Activated CD4-positive, CD25-positive, alpha-beta regulatory T cell treated with anti-CD3 and anti-CD28 coated beads, Interleukin-2, amount 50 U/mL, for 24 hours (primary cell): ENCODE results near the gene PNO1.
A peak's percentile ranks its signal among the peaks of the same experiment; 100 is the strongest.
"Not testable (repeated sequence)": the region's sequence is repeated elsewhere in the genome, so short reads cannot be mapped to it uniquely, and the experiment has no call there.

ENCODE experiments used
- ATAC-seq, 2 donors: fragments of 150-1000 bp; cut with Tn5 transposase; one replicate each; pipeline ENCODE4 v1.10.0; 2021; ENCODE audit warnings: mild to moderate bottlenecking in 1 of 2, moderate library complexity in 1 of 2

PNO1 gene

DNA sequence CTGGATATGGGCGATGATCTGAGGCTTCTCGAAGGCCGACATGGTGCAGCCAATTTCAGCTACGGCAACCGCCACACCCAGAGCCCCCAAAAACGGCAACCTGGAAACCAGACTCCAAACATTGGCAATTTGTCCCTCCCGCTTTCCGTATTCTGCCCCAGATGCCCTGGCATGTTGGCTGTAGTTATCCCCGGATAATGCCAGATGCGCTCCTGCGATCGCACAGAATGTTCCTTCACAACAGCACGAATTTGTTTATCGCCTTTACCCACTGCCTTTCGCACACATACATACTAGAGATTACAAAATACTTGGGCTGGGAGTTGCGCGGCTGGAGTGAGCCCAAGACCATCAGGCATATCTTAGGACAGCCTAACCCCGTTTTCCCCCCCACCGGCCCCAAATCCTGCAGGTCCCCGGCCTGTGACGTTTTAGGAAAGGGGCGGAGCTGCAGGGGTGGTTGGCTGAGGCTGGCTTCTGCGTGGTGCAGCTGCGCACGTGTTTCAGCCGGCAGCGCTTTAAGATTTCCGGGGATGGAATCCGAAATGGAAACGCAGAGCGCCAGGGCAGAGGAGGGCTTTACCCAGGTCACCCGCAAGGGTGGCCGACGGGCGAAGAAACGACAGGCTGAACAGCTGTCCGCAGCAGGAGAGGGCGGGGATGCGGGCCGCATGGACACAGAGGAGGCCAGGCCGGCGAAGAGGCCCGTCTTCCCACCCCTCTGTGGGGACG is at the start of gene PNO1:
Gene PNO1 (plus strand): TSS at position 487 of the 732 bp plus-strand sequence. CDS start 47 bp downstream, at position 534.
- peak; percentile 90 to 91 for ATAC-seq

DNA sequence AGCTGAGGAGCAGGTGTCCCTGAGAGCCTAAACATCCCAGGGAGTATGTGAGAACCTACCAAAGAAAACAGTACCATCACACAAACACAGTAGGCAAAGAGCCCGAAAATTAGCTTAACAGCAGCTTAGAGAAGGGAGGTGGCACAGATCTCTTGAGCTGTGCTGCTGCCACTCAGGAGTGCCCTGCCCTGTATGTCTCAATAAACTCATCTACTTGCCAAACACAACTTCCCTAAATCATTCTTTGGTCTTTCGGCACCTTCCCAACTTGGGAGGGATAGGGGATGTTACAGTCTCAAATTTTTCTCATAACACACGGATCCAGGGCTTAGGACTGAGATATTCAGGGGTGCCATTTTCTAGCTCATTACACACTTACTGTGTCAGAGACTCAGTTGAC is 49.6 kb upstream of the PNO1 start:
- ATAC-seq = no peak

DNA sequence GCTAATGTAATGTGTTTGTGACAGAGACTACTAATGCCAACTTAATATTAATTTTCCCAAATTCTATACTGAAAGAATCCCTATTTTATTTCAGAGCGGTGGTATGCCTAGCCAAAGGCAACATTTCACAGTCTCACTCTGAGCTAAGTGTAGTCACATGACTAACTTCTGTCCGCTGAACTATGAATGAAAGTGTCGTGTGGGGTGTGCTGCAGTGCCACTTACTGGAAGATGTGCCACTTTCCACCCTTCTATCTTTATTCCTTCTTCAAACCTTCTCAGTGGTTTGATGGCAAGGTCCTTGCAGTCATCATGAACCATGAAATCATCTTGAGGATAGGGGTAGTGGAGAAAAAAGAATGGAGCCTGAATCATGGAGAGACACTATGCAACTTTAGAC is 47.6 kb upstream of the PNO1 start:
- ATAC-seq = no peak

DNA sequence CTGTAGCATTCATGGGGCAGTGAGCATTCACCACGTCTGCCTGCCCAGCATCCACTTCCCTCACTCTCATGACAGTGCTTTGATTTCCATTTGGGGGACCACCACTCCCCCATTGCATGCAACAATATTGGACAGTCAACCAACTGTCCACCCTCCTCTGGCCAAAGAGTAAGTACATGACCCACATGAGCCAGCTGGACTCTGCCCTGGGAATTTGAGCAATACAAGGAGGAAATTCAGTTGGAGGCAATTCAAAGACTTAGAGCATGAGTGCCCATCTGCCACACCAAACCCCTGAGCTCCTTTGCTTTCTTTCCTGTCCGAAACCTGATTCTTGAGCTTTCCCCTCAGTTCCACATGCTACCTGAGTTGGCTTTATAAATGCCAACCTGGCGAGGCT is 41.7 kb upstream of the PNO1 start:
- ATAC-seq = no peak

DNA sequence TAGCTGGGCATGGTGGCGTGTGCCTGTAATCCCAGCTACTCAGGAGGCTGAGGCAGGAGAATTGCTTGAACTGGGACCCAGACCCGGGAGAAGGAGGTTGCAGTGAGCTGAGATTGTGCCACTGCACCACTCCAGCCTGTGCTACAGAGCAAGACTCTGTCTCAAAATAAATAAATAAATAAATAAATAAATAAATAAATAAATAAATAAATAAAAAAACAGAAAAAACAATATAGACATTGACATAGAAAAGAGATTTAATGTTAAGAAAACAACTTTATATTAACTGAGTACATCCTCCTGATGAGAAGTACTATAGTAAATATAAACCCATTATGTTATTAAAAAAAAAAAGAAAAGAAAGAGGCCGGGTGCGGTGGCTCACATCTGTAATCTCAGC is 39.8 kb upstream of the PNO1 start:
- ATAC-seq = not testable (repeated sequence)

DNA sequence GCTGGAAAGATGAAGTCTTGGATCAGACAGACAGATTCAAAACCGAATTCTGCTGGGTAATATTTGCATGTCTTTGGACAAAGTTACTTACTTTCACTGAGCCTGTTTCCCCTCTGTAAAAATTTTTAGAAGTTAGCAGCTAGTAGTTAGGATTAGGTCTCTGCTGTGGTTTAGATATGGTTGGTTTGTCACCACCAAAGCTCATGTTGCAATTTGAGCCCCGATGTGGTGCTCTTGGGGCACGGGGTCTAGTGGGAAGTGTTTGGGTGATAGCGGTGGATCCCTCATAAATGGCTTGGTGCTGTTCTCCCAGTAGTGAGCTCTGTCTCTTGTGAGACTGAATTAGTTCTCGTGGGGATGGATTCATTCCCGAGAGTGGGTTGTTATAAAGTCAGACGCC is 38.9 kb upstream of the PNO1 start:
- no peak for ATAC-seq

DNA sequence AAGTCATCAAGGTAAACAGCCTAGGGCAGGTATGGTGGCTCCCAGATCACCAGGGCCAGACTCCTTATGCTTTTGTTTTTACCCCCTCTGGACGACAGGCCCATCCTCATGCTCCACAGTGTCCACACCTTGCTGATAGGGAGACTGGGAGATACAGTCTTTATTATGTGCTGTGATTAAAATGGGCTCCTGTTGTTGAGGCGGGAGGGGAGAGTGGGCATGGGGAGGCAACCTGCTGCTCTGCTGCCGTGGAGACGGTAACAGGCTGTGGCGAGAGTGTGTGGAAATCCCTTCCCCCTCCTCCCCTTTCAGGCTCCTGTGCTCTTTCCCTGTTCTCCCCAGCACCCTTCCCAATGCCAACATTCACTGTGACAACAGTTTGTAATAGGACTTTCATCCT is 38.2 kb upstream of the PNO1 start:
- ATAC-seq = no peak

DNA sequence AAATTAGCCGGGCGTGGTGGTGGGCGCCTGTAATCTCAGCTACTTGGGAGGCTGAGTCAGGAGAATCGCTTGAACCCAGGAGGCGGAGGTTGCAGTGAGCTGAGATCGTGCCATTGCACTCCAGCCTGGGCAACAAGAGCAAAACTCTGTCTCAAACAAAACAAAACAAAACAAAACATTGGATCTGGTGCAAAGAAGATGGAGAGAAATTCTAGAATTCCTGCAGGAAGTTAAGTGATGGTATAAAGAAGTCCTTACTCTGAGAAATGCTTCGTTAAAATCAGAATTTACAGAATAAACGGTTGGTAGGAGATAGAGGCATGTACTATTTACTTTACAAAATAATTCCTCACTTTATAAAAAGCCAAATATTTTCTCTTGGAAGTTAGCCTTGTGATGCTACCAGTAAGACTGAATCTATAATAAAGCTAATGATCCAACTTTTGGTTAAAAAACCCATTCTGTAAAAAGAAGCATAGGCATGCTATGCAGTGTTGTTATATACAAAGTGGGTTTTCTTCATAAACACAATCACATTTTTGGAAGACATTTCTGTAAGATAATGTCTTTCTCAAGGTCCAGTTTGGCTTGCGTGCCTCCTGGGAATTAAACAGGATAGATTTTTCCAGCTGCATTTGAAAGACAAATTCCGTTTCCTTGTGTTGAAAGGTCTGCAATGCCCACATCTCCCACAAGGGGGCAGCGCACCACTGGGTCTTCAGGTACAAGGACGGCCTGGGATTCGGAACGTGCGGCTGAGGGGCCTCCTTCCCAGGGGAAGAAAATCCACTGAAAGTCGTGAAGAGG is 35.6 kb upstream of the PNO1 start:
- ATAC-seq = no peak

DNA sequence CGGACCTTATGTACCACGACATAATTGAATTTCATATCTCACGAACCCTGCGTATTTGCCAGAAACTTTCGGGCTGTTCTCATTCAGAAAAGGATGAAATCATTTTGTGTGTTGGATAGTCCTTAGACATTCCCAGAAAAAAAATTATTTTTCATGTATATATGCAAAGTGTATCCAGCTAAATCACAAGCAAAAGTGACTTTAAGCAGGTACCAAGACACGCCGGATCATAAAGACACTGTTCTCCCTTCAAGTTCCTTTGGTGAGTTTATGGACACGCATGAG is 35.1 kb upstream of the PNO1 start:
- no peak for ATAC-seq

DNA sequence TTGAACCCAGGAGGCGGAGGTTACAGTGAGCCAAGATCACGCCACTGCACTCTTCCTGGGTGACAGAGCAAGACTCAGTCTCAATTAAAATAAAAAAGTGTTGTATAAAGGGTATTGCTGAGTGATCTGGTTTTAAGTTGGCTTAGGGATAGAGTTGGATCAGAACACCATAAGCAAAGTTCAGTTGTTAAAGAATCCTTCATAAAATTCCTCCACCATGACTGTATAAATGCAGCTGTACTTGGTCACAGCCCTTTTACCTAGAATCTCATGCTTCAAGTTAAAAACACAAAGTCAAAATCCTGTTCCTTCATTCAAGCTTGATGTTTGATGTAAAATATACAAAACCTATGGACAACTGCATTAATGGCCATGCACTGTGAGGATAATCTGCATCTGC is 33.4 kb upstream of the PNO1 start:
- no peak for ATAC-seq

DNA sequence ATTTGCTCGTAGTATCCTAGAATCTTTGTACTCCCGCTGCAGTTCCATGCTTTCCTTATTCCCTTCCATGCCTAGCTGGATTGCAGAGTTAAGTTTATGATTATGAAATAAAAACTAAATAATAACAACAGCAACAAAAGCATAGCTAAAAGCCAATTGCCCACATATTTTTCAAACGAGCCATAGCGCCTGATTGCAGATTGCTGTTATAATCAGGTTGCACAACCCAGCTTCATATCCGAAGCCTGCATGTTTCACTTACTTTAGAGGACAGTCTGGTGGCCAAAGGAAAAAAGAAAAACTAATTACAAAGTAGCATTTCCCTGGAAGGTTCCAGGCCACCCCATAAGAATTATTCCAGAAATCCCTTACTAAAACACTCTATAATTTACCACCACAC is 31.9 kb upstream of the PNO1 start:
- no peak for ATAC-seq

DNA sequence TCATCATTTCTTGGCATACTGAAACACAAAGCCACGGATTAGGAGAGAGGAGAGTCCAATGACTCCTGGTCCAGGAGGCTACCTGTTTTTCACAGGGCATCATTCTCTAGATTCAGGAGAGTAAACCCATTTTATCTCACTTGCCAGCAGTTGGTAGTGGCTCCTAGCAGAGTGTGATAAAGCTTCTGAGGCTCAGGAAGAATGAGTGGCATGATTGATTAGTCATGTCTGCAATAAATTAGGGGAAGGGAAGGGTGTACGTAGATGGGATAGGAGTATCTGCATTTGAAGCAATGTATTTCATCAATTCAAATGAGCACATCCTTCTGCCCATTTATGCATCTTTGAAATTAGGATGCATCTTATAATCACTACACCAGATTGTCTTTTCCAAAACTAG is 31.1 kb upstream of the PNO1 start:
- no peak for ATAC-seq

DNA sequence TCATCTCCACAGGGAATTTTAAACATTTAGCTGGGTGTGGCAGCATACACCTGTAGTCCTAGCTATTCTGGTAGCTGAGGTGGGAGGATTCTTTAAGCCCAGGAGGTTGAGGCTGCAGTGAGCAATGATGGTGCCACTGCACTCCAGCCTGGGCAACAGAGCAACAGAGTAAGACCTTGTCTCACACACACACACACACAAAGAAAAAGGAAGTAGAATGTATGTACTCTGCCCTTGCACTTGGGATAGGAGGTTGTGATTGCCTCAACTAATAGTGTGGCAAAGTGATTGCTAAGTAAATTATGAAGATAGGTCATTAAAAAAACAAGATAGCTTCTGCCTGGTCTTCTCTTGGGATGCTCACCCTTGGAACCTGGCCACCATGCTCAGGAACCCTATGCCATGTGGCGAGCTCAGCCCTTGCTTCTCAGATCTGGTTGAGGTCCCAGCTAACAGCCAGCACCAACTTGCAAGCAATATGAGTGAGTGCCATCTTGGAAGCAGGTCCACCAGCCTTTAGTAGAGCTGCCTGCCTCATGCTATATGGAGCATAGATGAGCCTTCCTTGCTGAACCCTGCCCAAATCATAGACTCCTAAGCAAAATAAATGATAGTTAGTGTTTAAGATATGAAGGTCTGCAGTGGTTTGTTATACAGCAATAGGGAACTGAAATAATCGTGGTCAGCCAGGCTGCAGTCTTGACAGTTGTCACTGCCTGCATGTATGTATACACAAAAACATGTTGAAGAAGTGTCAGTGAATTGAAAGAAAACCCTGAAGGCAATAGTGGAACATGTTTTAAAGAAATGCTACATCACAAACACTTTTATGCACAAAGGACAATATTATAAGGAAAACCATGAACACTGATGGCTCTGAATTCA is 30.1 kb upstream of the PNO1 start:
- ATAC-seq = no peak

DNA sequence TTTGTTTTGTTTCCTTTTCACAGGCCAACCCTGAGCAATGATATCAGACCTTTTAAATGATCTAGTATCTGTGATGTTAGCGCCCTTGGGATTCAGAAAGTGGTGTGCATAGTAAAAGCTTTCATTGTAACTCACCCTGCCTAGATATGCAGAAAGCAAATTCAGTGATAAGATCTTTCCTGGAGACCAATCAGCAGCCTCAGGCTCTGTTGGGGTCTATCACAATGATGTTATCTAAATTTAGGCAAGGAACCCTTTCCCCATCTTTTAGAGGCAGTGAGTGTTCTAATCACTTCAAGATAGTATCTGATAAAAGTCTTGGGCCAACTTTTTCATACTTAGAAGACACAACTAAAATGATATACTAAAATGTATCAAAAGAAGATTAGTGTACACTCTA is 23.6 kb upstream of the PNO1 start:
- ATAC-seq = no peak

DNA sequence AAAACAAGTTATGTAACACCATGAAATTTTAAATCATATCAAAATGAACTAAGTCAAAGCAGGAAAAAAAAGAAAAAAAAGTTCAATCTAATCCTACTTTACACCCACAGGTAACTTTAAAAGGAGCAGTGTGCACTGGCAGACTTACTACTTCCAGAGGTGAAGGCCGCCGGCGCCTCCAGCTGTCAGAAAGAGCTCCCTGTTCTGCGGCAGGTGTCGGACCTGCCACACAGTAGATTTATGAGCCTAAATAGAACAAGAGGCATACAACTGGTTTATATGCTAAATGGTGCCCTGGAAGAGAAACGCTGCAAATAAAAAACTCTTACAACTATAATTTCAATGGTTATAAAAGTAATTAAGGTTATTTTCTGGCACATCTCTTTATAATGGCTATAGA is 23.1 kb upstream of the PNO1 start:
- no peak for ATAC-seq

DNA sequence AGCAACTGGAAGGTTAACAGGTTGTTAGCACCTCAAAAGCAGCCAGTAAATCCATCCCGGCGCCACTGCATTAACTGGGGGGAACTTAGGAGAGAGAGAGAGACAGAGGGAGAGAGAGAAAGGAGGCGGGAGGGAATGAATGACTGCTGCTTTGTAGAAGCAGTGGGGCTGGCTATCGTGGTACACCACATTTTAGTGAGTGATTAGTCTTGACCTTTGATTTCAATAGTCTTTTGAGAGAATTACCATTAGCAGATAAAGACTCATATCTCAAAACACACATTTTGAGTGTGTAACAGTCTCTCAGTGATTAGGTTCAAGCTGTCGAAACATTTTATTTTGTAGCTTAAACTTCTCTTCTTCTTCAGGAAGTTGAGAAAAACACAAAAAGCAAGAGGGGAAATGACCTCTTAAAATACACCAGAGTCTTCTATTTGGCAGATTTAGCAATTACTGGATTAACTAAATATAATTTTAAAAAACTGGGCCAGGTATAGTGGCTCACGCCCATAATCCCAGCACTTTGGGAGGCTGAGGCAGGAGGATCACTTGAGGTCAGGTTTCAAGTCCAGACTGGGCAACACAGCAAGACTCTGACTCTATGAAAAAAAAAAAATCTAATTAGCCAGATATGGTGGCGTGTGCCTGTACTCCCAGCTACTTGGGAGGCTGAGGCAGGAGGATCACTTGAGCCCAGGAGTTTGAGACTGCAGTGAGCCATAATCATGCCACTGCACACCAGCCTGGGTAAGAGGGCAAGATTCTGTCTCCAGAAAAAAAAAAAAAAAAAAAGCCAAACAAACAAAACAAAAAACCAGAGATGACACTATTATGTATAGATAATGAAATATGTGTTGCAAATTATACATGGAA is 22.0 kb upstream of the PNO1 start:
- ATAC-seq = no peak

DNA sequence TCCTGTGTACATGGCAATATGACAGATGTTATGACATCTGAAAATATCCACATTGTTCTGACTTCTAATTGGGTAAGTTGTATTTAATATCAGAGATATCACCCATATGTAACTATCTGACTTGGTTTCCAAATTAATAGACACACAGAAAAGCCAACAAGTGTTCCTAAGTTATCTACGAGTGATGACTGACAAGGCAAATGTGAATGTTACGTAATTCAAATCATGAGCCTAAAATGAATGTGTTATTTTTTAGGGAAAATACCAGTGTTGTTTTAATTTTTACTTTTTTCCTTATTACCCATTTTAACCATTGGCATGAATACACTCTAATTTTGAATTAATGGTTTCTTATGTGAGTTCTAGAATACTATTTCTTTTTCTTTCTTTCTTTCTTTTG is 15.8 kb upstream of the PNO1 start:
- ATAC-seq = no peak

DNA sequence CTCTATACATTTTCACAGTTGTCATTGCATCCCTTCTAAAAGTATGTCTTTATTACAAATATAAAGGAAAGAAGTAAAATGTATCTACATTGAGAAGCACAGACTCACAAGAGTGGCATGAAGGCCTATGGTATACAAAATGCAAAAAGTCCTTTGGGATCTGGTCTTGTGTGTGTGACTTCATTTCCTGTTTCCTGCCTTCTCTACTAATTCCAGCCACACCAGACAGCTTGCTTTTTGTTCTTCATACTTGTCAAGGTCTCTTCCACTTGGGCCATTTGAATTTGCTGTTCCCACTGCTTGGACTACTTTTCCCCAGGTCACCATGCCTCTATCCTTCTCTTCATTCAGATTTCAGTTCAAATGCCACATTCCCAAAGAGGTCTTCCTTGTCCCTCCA is 6.7 kb upstream of the PNO1 start:
- ATAC-seq = no peak

DNA sequence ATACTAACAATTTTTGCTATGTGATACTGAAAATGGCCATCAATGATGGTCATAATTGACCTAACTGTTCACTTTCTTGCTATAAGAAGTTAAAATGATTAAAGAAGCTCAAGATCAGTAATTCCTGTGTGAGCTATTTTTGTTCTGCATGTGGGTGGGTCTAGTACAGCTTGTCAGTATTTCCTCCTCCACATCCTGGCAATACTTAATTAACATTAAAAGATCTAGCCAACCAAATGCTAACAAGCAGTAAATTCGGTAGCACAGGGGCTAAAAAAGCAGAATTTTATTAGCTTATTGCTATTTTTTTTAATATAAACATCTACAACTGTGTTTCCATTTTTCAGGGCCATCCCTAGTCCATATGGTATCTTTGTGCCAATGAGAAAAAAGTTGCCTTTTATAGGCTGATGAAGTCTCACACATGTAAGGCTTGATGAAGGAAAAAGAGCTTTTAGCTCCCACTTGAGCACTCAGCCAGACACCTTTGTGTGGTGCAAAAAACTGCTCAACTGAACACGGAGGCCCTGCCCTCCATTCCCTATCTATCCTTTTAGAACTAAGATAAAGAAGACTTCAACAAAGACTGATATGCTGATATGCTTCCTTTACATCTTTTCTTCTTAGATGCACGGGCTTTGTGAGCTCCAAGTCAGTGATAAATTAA is 4.9 kb upstream of the PNO1 start:
- no peak for ATAC-seq

DNA sequence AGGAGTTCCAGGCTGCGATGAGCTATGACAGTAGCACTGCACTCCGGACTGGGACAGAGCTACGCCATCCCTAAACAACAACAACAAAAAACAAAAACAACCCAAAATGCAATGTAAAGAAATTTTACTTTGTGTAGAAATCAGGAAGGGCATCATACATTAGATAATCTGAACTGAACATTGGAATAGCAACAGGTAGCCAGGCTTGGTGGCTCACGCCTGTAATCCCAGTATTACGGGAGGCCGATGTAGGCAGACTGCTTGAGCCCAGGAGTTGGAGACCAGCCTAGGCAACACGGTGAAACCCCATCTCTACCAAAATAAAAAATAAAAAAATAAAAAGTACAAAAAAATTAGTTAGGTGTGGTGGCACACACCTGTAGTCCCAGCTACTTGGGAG is 2.1 kb upstream of the PNO1 start:
- no peak for ATAC-seq

DNA sequence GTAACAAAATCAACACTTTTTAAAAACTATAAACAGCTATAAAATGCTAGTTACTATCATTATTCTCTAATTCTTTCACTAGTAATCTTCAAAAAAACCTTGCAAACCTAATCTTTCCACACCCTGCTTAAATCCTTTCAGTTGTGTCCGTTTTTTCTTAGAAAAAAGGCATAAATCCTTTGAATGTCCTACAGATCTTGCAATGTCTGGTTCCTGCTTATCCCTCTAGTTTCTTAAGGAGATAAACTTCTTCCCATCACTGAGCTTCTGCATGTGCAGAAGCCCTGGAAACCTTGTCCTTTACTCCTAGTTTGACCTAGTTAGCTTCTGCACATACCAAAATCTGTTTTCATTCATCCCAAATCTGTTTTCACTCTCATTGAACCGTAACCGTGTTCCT is 1.3 kb upstream of the PNO1 start:
- ATAC-seq = no peak

DNA sequence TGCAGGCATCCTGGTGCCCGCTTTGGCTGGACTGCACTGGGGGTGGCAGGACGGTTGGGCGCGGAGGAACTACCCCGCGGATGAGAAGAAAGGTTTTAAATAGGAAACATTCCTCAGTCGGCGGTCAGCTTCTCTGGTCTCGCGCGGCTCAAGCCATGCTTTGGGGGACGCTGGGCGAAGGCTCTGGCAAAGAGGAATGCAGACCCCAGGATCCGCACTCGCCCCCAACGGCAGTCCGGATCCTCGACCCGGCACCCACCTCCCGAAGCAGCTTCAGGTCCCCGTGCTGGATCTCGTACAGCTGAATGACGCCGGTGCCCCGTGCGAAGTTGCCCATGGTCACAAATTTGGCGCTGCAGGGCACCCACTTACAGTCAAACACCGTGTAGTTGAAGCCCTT is 686 bp upstream of the PNO1 start:
- ATAC-seq = peak; percentile 48 to 57
